Thyroid gland (tissue), 4 donors: ENCODE measurements around the gene NFE2L2. TPM values are rescaled to one million over a fixed set of nuclear protein-coding genes. Genes with fewer than 3 reads are reported as not detected.
A peak's percentile ranks its signal among the peaks of the same experiment; 100 is the strongest.

Source experiments
- DNase-seq, 2 donors: peaks; one replicate each; pipeline ENCODE4 v3.0.0-alpha.2; 2019
- H3K27ac ChIP-seq, 3 donors: fragments of 200-600 bp; sonication (generic); 1 replicate in 2 of 3; 2 replicates in 1 of 3; pipeline ENCODE4 v1.5.1; 2016 to 2019; ENCODE audit warnings: mild to moderate bottlenecking in 1 of 3, moderate library complexity in 1 of 3
- H3K27me3 ChIP-seq: fragments of 200-600 bp; sonication (generic); one replicate; pipeline ENCODE4 v1.5.1; 2019
- H3K36me3 ChIP-seq, 2 donors: fragments of 200-600 bp; sonication (generic); one replicate each; pipeline ENCODE4 v1.5.1; 2016 to 2019
- H3K4me1 ChIP-seq, 2 donors: fragments of 200-600 bp; sonication (generic); one replicate each; pipeline ENCODE4 v1.5.1; 2017 to 2019
- H3K4me3 ChIP-seq, 3 donors: fragments of 200-600 bp; sonication (generic); replicated peaks in 1 of 3; 1 replicate in 2 of 3; 2 replicates in 1 of 3; pipeline ENCODE4 v1.5.1; 2016; ENCODE audit warnings: mild to moderate bottlenecking in 1 of 3
- H3K9me3 ChIP-seq: fragments of 200-600 bp; sonication (generic); one replicate; pipeline ENCODE4 v1.5.1; 2017
- CTCF ChIP-seq, 6 experiments: fragments of 200-600 bp in 3 of 6; fragments of 450-650 bp in 3 of 6; sonication (generic) in 3 of 6; IDR thresholded peaks; one replicate each; pipeline ENCODE4 v1.5.1; 2016 to 2019; ENCODE audit warnings: antibody characterized with exemption in 6 of 6, mild to moderate bottlenecking in 2 of 6, inconsistent platforms in 1 of 6, moderate library complexity in 1 of 6
- POLR2A ChIP-seq, 2 donors: fragments of 450-650 bp; IDR thresholded peaks; one replicate each; pipeline ENCODE4 v1.6.1; 2017; ENCODE audit warnings: antibody characterized with exemption in 2 of 2, mild to moderate bottlenecking in 2 of 2, moderate library complexity in 1 of 2
- WGBS, 2 donors: methylation state at CpG; one replicate each; pipeline ENCODE4 v1.1.5; 2017; 5-methylcytosine and 5-hydroxymethylcytosine counted together
- intact Hi-C: fragments of 100-400 bp; cut with DNase I; formaldehyde crosslinking; loops from one replicate; pipeline ENCODE4 v1.15.1; 2023
- total RNA-seq, 4 donors: library from RNA; depleted of rRNA; stranded (reverse); fragments of >200 nt; gene quantifications; one replicate each; pipeline ENCODE4 v1.2.3, GENCODE V29; 2016

Gene NFE2L2
- total RNA-seq, 4 donors from 2014 or later: 139 to 157 (median 144) TPM

GRCh38 chr2:177284531-177284930 lies 20.0 kb upstream of the NFE2L2 start:
- no peaks in the 10 kb centered on the region for H3K36me3 ChIP-seq
- H3K9me3 ChIP-seq: no peaks in the 10 kb centered on the region
- peaks cover 0 to 7% of the 10 kb centered on the region in 2 donors for H3K4me1 ChIP-seq
- no peak overlapping the region for H3K4me3 ChIP-seq
- 95 to 97% methylated on average over 3 of the region's 3 CpGs for WGBS, 2 donors
- H3K27me3 ChIP-seq: no peaks in the 10 kb centered on the region
- no peak for DNase-seq
- no peak overlapping the region for H3K27ac ChIP-seq
- intact Hi-C loops: no loop called here
- TF ChIP-seq POLR2A (IDR thresholded peaks at IDR 0.05) (no peak), CTCF (IDR thresholded peaks at IDR 0.05) (no peak)

GRCh38 chr2:177283906-177284305 lies 19.4 kb upstream of the NFE2L2 start:
- intact Hi-C loops: no loop called here
- WGBS, 2 donors: 94 to 96% methylated on average over 4 of the region's 4 CpGs
- H3K27ac ChIP-seq: no peak overlapping the region

GRCh38 chr2:177282787-177283572 lies 18.5 kb upstream of the NFE2L2 start:
- no peaks in the 10 kb centered on the region for H3K27me3 ChIP-seq
- DNase-seq: no peak
- intact Hi-C loops: no loop called here
- peaks cover 0 to 7% of the 10 kb centered on the region in 2 donors for H3K4me1 ChIP-seq
- 93 to 96% methylated on average over 5 of the region's 5 CpGs for WGBS, 2 donors
- no peaks in the 10 kb centered on the region for H3K9me3 ChIP-seq
- H3K36me3 ChIP-seq: no peaks in the 10 kb centered on the region
- TF ChIP-seq CTCF (IDR thresholded peaks at IDR 0.05) (no peak), POLR2A (IDR thresholded peaks at IDR 0.05) (no peak)
- H3K4me3 ChIP-seq: no peak overlapping the region
- peak overlapping the region; percentile 9 to 33 (median 15) for H3K27ac ChIP-seq

More at GRCh38 chr2:177283906-177284305, 19.4 kb upstream of the NFE2L2 start:
- no peak for DNase-seq
- no peaks in the 10 kb centered on the region for H3K9me3 ChIP-seq
- H3K4me1 ChIP-seq: peaks cover 0 to 7% of the 10 kb centered on the region in 2 donors
- no peaks in the 10 kb centered on the region for H3K36me3 ChIP-seq
- no peaks in the 10 kb centered on the region for H3K27me3 ChIP-seq
- H3K4me3 ChIP-seq: no peak overlapping the region
- TF ChIP-seq CTCF (IDR thresholded peaks at IDR 0.05): no peak
- no peak for TF ChIP-seq POLR2A (IDR thresholded peaks at IDR 0.05)

DNA sequence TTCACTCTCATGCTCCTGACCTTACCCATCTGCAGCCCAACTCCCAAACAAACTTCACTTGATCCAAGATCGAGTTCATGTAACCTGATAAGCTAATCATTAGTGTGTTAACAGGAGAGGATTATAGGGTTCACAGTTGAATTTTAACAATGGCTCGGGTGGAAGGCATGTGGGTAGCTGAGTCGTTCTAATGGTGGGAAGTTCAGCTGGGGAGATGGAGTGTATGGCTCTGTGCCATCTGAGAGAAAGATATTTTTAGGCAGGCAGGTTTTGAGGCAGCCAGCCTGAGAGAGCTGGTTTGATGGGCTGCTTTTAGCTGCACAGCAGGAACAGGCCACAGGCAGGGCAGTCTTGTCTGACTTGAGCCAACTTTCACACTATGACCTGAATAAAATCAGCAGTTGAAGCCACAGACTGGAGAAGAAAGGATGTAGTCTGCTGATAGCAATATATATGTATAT lies 17.7 kb upstream of the NFE2L2 start:
- H3K4me1 ChIP-seq: peaks cover 0 to 7% of the 10 kb centered on the region in 2 donors

More for the DNA sequence above, 17.7 kb upstream of the NFE2L2 start:
- no peak for TF ChIP-seq CTCF (IDR thresholded peaks at IDR 0.05)
- no peak for TF ChIP-seq POLR2A (IDR thresholded peaks at IDR 0.05)
- no peak overlapping the region for H3K4me3 ChIP-seq
- no peaks in the 10 kb centered on the region for H3K36me3 ChIP-seq
- WGBS, 2 donors: 60 to 64% methylated on average over 3 of the region's 3 CpGs
- no peaks in the 10 kb centered on the region for H3K27me3 ChIP-seq
- no peaks in the 10 kb centered on the region for H3K9me3 ChIP-seq
- peak; percentile 44 to 46 for DNase-seq
- intact Hi-C loops: no loop called here
- H3K27ac ChIP-seq: peak overlapping the region; percentile 15 to 33 (median 17)
